ENCODE data around the gene ABTB2. TPM values are rescaled to one million over a fixed set of nuclear protein-coding genes. Genes with fewer than 3 reads are reported as not detected.

The ABTB2 gene
- total and polyA plus RNA-seq, 2 donors (not counting 1 experiment from before 2014, with no cell fraction given), result 1.0 to 5.8 TPM

DNA sequence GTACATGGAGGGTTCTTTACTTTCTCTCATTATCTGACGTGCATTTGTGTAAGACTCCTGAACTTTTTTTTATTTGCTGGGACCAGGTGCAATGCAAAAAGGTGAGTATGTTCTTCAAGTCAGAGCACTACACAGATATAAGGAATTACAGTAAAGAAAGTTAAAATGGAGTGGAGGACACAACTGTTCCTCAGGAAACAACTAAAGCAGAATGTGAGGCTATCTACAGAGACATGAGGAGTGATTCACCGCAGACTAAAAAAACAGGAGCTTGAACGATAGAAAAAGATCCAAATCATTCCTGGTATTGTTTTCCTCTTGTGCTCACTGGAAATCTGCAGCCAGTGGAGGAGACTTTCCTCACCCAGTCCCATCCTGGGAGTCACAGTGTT is 106.2 kb downstream of the ABTB2 start:
- Histone ChIP-seq H3K4me2 (ENCODE audit: extremely low read depth, insufficient read depth, low read length) (peak overlapping the region; percentile 59), H3K4me3 (replicated peaks in 1 of 4; ENCODE audit: control extremely low read depth in 1 of 4, insufficient read depth in 1 of 4, low read depth in 3 of 4, low read length in 4 of 4) (peak overlapping the region in 1 of 4 experiments; percentile 34), H3K27ac (ENCODE audit: insufficient read depth, low read length) (peak overlapping the region; percentile 11), H3K27me3 (ENCODE audit: control insufficient read depth, insufficient read depth, low read length) (no peaks in the 10 kb centered on the region), H3K79me2 (ENCODE audit: control insufficient read depth, insufficient read depth, low read length) (no peaks in the 10 kb centered on the region), H3K4me1 (ENCODE audit: control insufficient read depth, extremely low read depth, insufficient read depth, low read length) (peaks cover 7% of the 10 kb centered on the region), H3K36me3 (ENCODE audit: control insufficient read depth, insufficient read depth, low read length) (no peaks in the 10 kb centered on the region), H3K9ac (ENCODE audit: insufficient read depth, low read length) (no peak overlapping the region), H4K20me1 (ENCODE audit: control insufficient read depth, extremely low read depth, insufficient read depth, low read length) (no peaks in the 10 kb centered on the region), H2AFZ (ENCODE audit: low read length) (peak overlapping the region; percentile 62), H3K9me3 (ENCODE audit: control insufficient read depth, insufficient read depth, low read depth, low read length) (no peaks in the 10 kb centered on the region)
- TF ChIP-seq EZH2 (IDR thresholded peaks at IDR 0.05; ENCODE audit: low read length, missing control alignments), result no peak
- TF ChIP-seq CTCF (conservative IDR thresholded peaks at IDR 0.05 in 1 of 2, IDR thresholded peaks at IDR 0.05 in 1 of 2; ENCODE audit: low read depth in 1 of 2, low read length in 2 of 2), result no peak
- peak in 1 of 2 donors; percentile 65 for DNase-seq (ENCODE audit: low read depth in 2 of 2)

DNA sequence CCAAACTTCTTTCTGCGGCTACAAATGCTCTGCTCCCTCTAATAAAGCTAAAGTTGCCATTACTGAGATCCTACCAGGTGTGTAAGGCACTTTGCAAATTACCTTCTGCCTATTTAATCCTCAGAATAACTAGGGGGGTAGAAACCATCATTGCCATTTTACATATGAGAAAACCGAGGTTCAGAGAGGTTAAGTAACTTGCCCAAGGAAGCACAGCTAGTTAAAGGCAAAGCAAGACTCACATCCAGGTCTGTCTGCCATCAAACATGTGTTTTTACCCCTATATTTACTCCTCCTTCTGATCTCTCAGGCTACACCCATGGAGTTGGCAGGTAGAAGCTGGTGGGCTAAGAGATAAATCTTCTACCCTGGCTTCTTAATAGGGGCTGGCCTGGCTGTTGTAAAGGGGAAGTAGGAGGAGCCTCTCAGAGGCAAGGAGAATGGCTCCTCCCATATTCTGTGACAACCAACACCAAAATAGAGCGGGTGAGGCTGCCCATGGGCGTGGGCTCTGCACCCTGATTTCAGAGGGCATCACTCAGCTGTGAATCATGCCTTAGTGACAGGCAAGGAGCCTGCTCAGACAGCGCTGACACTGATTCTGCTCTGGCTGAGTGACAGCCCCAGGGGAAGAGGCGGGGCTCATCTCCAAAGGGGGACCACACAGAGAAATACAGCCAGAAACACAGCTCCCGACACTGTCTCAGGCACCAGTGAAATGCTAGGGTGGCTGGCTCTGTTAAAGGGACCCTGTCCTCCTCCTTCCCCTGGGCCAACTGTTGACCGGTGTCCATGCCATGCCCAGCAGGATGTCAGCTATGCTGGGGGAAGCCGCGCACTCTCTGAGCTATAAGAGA is 106.8 kb downstream of the ABTB2 start:
- peak overlapping the region; percentile 62 for H2AFZ ChIP-seq (ENCODE audit: low read length)
- TF ChIP-seq EZH2 (IDR thresholded peaks at IDR 0.05; ENCODE audit: low read length, missing control alignments) (no peak), CTCF (conservative IDR thresholded peaks at IDR 0.05 in 1 of 2, IDR thresholded peaks at IDR 0.05 in 1 of 2; ENCODE audit: low read depth in 1 of 2, low read length in 2 of 2) (no peak)
- H3K9me3 ChIP-seq (ENCODE audit: control insufficient read depth, insufficient read depth, low read depth, low read length), result no peaks in the 10 kb centered on the region
- H3K27ac ChIP-seq (ENCODE audit: insufficient read depth, low read length), result peak overlapping the region; percentile 11
- H3K9ac ChIP-seq (ENCODE audit: insufficient read depth, low read length), result no peak overlapping the region
- no peaks in the 10 kb centered on the region for H3K27me3 ChIP-seq (ENCODE audit: control insufficient read depth, insufficient read depth, low read length)
- peak overlapping the region in 1 of 4 experiments; percentile 34 for H3K4me3 ChIP-seq (replicated peaks in 1 of 4; ENCODE audit: control extremely low read depth in 1 of 4, insufficient read depth in 1 of 4, low read depth in 3 of 4, low read length in 4 of 4)
- peak; percentile 22 to 52 for DNase-seq (ENCODE audit: low read depth in 2 of 2)
- peak overlapping the region; percentile 59 for H3K4me2 ChIP-seq (ENCODE audit: extremely low read depth, insufficient read depth, low read length)
- no peaks in the 10 kb centered on the region for H4K20me1 ChIP-seq (ENCODE audit: control insufficient read depth, extremely low read depth, insufficient read depth, low read length)
- no peaks in the 10 kb centered on the region for H3K36me3 ChIP-seq (ENCODE audit: control insufficient read depth, insufficient read depth, low read length)
- H3K4me1 ChIP-seq (ENCODE audit: control insufficient read depth, extremely low read depth, insufficient read depth, low read length), result peaks cover 7% of the 10 kb centered on the region
- H3K79me2 ChIP-seq (ENCODE audit: control insufficient read depth, insufficient read depth, low read length), result no peaks in the 10 kb centered on the region

- H3K36me3 ChIP-seq (ENCODE audit: control insufficient read depth, insufficient read depth, low read length), result no peaks in the 10 kb centered on the region
- H3K9me3 ChIP-seq (ENCODE audit: control insufficient read depth, insufficient read depth, low read depth, low read length), result no peaks in the 10 kb centered on the region
- peaks cover 7% of the 10 kb centered on the region for H3K4me1 ChIP-seq (ENCODE audit: control insufficient read depth, extremely low read depth, insufficient read depth, low read length)
- no peak overlapping the region for H3K27ac ChIP-seq (ENCODE audit: insufficient read depth, low read length)
- H3K79me2 ChIP-seq (ENCODE audit: control insufficient read depth, insufficient read depth, low read length), result no peaks in the 10 kb centered on the region
- H3K27me3 ChIP-seq (ENCODE audit: control insufficient read depth, insufficient read depth, low read length), result no peaks in the 10 kb centered on the region
- no peak overlapping the region for H3K4me2 ChIP-seq (ENCODE audit: extremely low read depth, insufficient read depth, low read length)
- H2AFZ ChIP-seq (ENCODE audit: low read length), result no peak overlapping the region
- DNase-seq (ENCODE audit: low read depth in 2 of 2), result no peak
- H4K20me1 ChIP-seq (ENCODE audit: control insufficient read depth, extremely low read depth, insufficient read depth, low read length), result no peaks in the 10 kb centered on the region
- TF ChIP-seq CTCF (conservative IDR thresholded peaks at IDR 0.05 in 1 of 2, IDR thresholded peaks at IDR 0.05 in 1 of 2; ENCODE audit: low read depth in 1 of 2, low read length in 2 of 2), result no peak
- TF ChIP-seq EZH2 (IDR thresholded peaks at IDR 0.05; ENCODE audit: low read length, missing control alignments), result no peak
- H3K9ac ChIP-seq (ENCODE audit: insufficient read depth, low read length), result no peak overlapping the region
- H3K4me3 ChIP-seq (replicated peaks in 1 of 4; ENCODE audit: control extremely low read depth in 1 of 4, insufficient read depth in 1 of 4, low read depth in 3 of 4, low read length in 4 of 4), result no peak overlapping the region
Observed at GRCh38 chr11:34250211-34250610, 107.6 kb downstream of the ABTB2 start.
